NCI-H82 (cell line): Measurements from ENCODE around the gene KRT78.
"Not testable (repeated sequence)": the region's sequence is repeated elsewhere in the genome, so short reads cannot be mapped to it uniquely, and the experiment has no call there.

Experiments used
- DNase-seq: peaks from one replicate; lab custom pipeline; 2025; lab: John Stamatoyannopoulos, UW

Gene KRT78

DNA sequence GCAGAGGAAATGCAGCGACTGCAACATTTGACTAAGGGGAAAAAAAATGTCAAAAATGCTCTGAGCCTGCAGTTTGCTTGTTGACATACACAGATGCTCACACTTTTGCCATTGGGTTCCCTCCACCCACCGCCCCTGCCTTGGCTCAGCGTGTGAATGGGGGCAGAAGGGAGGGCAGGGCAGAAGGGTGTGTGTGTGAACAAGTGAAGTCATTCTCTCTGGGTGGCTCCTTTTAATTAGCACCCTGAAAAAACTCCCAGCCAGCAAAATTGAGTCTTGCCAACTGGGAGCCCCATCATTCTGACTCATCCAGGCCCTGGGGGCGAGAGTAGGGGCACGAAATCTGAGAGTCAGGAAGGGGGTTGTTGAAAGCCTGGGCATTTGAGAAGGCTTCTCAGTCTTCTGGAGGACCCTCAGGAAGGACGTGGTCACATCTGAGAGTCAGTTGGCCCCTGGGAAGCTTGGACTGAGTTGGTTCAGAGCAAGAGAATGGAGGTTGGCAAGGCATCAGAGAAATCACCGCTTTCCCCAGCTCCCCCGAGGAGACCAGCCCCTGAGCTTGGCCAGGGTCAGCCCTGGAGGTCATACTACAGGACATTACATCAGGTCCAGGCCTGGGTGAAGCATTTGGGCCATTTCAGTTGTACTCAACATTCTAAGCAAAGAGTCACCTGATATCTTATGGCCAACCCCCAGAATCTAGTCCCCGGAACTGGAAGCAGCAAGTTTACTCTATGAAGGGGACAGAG, 22.7 kb upstream of the KRT78 start:
- no peak for DNase-seq

DNA sequence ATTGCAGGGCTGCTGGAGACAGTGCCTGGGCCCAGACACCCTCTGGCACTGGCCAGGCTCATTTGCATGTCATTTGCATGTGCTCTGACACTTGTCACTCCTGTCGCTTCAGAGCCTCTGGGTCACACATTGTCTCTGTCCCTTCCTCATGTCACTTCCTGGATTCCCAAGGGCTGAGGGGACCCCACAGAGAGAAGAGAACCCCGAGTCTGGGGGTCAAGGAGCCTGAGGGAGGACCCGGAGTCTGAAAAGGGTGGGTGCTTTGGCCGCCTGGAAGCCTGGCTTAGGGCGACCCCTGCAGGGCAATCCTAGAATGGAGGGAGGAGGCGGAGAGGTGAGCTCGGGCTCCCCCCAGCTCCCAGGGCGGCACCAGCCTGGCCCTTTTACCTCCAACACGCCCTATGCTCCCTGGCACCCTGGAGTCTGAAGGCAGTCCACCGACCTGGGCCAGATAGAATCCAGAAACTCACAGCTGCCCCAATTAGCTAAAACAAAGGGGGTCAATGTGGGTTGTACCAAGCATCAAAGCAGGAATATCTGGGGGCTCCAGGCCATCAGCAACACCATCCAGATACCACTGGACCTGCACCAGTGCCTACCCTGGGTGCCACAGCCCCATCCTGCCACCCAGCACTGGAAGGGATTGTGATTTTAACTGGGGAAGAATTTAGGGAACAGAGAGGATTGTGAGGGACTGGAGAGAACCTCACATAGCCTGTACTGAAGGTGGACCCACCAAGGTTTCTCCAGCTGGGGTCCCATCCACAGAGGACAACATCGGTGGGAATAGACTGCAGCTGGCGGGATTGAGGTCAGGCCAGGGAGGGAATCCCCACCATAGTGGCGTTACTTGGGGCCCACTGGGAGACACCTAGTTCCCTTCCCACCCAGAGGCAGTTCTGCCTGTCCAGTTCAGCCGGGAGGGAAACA, 21.8 kb upstream of the KRT78 start:
- peak; percentile 72 for DNase-seq

DNA sequence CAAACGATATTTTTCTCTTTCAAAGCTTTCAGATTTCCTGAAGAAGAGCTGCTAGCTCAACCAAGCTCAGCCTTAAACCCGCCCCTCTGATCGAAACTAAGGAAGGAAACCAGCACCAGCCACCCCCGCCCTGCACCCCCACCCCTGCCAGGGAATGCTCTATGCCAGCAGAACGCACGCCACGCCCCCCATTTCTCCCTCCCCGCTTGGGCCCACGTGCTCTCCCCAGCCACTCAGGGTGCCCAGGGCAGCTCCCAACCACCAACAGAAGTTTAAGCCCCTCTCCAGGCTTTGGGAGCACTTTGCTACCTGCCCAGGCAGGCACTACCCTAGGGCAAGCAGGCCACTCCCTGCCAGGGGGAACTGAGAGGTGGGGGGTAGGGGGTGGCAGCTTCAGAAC, 18.8 kb upstream of the KRT78 start:
- DNase-seq: peak; percentile 24

DNA sequence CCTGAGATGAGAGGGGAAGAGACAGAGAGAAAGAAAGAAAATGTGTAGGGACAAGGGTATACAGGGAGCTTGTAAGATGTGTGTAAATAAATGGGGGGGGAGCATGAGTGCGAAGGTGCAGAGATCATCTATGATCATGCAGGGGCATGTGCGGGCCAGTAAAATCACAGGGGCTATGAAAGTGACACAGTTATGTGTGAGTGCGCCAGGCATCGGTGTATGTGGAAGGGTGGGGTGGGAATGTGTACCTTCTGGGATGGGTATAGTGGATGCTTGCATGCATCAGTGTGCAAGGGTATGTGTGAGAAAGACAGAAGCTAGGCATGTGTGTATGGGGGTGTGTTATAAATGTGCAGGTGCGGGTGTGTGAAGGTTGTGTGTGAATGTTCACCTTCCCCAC, 18.4 kb upstream of the KRT78 start:
- no peak for DNase-seq

DNA sequence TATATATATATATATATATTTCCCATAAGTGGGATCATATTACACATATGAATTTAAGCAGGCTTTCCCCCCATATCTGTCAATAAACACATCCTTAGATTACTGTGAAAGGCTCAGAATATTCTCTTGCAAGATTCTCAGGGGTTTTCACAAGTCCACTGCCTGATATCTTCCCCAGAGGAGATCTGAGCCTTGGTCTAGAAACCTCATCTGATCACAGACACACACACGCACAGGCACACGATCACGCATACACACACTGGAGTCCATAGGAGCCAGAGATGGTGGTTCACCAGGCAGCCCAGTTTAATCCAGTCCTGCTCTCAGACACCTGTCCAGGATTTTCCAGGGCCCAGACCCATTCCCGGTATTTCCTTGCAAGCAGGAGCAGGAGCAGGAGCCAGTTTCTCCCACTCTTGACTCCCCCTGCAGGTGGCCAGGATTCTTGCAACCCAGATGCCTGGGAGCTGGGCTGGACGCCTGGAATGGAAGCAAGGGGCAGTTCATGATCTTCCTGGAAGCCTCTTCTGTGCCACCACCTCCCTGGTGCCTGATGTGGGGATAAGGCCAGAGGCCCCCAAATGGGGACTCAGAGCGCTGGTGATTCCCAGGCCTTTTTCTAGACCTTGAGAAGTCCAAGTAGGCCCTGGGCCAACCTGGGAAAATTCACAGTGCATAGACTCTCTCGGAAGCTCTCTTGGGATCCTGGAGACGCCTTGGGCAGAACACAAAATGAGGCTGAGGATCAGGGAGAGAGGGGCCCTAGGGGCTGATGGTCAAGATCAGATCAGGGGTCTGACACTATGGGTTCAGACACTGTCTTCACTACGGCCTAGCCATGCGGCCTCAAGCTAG, 16.5 kb upstream of the KRT78 start:
- DNase-seq: peak; percentile 86

DNA sequence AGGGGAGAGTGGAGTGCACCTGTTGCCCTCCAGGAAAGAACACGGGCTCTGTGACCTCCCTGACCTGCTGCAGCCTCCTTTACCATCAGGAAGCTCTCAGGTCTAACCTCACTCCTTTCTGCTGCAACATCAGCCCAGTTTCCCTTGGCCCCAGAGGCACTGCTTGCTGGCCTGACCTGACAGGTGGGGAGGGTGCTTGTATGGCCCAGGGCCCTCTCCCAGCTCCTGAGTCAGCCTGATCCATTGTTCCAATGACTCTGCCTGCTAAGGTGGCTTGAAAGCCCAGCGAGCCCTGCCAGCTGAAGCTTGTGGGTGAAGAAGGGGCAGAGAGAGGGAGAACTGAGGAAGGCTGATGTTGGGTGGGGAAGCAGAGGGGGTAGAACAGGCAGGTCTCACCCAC, 13.2 kb upstream of the KRT78 start:
- no peak for DNase-seq

DNA sequence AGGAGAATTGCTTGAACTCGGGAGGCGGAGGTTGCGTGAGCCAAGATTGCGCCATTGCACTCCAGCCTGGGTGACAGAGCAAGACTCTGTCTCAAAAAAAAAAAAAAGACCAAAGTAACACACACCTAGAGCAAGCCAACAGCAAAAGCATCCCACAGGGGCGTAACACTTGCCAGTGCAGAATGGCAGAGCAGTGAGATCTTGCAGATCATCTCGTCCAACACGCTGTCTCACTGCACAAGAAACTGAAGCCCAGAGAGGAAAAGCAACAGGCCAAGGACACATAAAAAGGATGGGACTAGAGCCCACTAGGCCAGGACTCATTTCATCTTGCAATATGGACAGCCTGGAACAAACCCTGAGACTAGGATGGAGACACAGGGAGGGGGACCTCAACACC, 12.7 kb upstream of the KRT78 start:
- no peak for DNase-seq

DNA sequence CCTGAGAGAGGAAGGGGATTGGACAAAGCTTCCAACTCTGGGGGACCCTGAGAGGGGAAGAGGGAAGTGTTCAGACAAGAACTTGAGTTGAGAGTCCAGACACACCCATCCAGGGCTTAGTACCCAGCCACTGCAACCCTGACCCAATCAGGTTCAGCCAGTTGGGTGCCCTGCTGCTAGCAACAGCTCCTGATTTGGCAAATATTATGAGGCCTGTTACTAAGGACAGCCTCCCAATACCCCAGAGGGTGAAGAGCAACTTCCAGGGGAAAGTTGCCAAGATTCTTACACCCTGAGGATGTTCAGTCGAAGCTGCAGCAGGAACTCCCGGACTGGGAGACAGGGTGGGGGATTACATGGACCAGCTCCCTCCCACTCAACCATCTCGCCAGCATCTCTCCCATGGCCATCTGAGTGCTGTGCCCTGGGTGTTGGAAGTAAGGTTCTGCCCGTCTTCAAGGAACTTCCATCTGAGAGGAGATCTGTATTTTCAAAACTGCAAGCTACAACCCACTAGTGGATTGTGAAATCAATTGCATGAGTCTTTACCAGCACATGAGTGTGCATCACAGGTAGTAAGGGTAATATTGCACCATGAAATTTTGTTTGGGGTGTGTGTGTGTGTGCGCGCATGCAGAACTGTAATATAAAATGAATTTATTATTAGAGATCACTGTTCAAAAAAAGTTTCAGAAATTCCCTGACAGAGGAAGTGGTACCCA, 11.5 kb upstream of the KRT78 start:
- no peak for DNase-seq

DNA sequence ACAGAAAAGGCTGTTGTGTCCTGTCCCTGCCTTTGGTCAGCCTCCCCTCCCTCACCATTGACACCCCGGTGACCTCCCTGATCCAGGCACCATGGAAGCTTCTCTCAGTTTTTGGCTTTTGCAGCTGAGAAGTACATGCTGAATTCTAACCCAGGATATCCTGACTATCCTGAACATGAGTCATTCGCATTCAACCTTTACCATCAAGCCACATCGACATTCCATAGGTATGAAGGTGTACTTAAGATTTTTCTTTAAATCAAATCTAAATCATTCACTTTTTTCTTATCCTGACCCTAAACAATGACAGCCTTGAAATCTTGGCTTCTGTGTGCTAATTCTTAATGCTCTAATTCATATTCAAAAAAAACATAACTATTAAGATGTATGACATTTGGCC, 8.7 kb upstream of the KRT78 start:
- DNase-seq: no peak

DNA sequence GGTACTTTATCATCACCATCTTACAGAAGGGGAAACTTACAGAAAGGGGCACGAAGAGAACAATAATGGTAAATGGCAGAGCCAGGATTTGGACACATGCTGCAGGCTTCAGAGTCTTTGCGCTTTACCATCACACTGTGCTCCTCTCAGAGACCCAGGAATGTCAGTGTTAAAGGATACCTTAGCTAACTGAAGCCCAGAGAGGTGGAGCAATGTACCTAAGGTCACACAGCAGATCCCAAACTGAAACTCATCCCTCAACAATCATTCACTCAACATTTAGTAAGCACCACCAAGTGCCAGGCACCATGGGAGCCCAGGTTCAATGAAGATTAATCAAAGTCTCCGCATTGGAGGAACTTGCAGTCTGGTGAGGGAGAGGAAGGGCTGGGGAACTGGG, 8.0 kb upstream of the KRT78 start:
- no peak for DNase-seq

DNA sequence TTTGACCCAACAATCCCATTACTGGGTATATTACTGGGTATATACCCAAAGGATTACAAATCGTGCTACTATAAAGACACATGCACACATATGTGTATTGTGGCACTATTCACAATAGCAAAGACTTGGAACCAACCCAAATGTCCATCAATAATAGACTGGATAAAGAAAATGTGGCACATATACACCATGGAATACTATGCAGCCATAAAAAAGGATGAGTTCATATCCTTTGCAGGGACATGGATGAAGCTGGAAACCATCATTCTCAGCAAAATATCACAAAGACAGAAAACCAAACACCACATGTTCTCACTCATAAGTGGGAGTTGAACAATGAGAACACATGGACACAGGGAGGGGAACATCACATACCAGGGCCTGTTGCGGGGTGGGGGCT, 7.3 kb upstream of the KRT78 start:
- DNase-seq: not testable (repeated sequence)

DNA sequence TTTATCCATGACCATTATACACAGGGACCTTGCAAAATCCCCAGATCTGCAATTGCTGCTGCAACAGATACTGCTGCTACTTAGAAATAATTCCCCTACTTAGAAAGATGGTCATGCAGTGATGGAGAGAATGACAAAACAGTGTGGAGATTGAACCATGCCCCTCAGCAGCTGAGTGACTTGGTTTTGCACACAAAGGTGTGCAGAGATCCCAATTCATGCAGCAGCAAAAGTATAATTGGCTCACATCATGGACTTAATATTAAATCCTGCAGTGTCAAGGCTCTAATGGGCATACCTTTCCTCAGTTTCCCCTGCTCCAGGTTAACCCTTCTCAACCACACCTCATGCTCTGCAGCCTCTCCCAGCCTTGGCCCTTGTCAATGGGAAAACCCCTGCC, 3.0 kb upstream of the KRT78 start:
- no peak for DNase-seq

DNA sequence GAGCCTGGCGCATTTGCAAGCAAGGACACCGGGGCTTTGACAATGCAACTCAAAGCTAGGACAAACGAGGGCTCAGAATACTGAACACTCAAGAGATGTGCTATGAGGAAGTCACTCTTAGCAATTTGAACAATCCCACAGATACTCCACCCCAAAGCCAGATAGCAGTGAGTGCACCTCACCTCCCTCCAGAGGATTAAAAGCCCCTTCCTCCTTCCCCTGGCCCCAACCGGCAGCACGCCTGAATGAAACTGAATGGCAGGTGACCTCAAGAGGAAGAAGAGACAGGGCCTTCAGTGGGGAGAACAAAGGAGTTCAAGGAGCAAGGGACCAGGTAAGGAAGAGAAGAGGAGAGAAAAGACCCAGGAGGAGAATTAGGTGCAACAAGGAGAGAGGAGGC, 1.9 kb upstream of the KRT78 start:
- DNase-seq: no peak

DNA sequence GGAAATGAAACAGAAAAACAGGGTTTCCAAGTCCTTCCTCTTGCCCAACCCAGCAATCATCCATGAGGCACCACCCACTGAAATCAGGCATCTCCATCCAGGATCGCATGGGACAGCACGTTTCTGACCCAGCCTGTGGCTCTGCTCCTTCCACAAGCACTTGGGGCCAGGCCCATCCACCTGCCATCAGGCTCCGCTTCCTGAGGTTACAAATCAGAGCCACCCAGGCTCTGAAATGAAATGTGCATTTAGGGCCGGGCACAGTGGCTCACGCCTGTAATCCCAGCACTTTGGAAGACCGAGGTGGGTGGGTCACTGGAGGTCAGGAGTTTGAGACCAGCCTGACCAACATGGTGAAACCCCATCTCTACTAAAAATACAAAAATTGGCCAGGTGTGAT, 717 bp upstream of the KRT78 start:
- DNase-seq: no peak

DNA sequence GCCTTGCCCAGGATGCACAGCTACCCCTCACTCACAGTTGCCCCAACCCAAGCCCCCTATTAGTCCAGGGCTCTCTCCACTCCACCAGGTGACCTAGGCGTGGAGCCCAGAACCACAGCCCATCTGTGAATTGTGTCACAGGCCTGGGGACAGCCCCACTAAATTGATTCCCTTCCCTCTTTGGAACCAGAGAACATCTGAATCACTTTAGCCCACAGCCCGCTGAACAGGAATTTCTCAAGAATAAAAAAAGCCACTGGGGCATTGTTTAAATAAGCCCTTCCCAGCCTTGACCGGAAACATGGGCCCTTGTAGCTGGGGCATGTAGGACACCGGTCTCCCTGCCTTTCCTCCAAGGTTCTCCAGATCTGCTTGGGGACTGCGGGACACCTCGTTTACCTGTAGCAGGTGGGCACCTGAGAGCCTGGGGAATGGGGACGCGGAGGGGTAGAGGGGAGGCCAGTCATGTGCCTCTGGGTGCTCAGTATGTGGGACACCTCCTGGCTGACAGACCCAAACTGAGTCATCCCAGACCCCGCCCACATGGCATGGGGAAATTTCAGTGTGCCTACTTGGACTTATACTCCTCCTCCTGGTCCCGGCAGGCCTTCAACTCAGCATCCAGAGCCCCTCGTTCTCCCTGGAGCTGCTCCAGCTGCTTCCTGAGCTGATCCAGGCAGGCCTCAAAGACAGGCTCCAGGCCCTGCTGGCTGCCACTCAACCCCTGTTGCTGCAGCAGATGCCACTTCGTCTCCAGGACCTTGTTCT, 1.3 kb downstream of the KRT78 start:
- DNase-seq: no peak

DNA sequence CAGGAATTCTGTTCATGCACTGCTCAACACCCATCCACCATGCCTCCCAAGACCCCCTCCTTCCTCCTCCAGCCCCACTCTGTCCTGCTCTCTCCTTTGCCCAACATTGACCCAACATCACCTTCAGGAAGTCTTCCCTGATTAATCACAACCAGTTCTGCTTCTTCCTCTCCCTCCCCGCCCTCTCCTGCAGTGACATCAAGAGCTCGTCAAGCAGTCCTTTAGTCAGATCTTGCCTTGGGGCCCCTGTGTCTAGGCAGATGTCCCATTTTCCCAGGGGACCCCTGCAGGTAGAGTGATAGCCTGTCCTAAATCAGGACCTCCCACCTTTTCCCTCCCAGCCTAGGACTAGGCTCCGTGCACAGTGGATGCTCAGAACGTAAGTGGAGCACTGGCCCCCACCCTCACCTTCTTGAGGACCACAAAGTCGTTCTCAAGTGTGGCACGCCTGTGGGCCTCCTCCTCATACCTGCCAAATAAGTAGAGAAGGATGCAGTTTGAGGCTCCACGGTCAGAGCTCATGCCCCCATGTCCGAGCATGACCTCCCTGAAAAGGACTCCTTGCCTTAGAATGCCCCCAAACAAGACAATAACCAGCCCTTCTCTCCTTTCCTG, 2.3 kb downstream of the KRT78 start:
- DNase-seq: no peak

DNA sequence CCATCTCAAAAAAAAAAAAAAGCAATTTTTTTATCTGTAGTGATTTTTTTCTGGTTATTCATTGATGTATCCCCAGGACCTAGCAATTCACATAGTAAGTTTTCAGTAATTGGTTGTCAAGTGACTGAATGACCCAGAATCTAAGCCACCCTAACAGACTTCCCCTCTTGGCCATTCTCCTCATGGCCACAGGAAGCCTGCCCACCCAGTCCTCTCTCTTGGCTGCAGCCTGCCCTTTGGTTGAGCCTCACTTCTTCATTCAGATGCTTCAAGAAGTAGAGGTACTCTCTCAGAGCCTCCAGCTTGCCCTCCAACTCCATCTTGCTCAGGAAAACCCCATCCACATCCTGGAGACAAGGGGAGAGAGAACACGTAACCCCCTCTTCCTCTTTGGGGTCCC, 2.8 kb downstream of the KRT78 start:
- no peak for DNase-seq

DNA sequence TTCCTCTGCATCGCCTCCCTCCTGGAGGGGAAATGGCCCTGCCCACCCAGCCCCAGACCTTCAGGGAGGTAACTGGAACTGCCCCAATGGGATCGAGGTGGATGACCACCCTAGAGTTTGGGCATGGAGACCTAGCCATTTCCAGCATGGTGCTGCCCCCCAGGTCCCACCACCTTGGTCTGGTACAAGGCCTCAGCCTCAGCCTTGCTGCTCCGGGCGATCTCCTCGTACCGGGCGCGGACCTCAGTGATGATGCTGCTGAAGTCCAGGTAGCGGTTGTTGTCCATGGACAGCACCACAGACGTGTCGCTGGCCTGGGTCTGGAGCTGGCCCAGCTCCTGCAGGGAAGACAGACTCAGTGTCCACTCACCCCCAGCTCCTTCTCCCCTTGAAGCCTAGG, 4.4 kb downstream of the KRT78 start:
- no peak for DNase-seq

DNA sequence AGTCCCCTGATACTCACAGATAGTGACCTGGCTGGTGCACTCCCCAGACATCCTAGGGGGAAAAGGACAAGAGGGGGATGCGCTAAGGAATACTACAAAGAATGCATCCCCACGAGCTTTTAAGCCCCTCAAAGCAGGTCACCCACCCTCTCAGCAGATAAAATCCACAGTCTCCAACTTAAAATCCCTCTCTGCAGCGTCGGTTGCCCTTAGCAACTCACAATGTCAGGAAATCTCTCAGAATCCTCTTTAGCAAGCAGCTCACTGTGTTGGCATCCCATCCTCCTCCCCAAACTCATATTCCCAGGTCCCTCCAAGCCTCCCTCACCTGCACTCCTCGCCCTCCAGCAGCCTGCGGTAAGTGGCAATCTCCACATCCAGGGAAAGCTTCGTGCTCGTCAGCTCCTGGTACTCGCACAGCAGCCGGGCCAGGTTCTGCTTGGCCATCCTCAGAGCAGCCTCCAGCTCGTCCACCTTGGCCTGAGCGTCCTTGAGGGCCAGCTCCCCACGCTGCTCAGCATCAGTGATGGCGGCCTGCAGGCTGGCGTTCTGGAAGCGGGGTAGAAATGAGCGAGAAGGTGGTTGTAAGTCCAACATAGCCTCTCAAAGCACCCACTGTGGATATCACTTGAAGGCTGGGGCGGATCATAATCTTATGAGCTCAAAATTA, 9.2 kb downstream of the KRT78 start:
- no peak for DNase-seq
